H9 (cell line): ENCODE results near the gene SMARCC1. TPM values are rescaled to one million over a fixed set of nuclear protein-coding genes. Genes with fewer than 3 reads are reported as not detected.

ENCODE experiments used
- DNase-seq: peaks from one replicate; pipeline ENCODE4 v3.0.0-alpha.2; 2017
- H2AFZ ChIP-seq: one replicate; pipeline ENCODE4 v1.6.1; 2013; ENCODE audit warnings: mild to moderate bottlenecking, low read length, control low read depth, moderate library complexity
- H2AK5ac ChIP-seq: 2 replicates; pipeline ENCODE4 v1.6.1; 2013; ENCODE audit warnings: low read length, control low read depth, mixed read lengths; ENCODE audit not compliant: insufficient read length
- H2BK120ac ChIP-seq: one replicate; pipeline ENCODE4 v1.6.1; 2013; ENCODE audit warnings: low read depth, mild to moderate bottlenecking, low read length, control low read depth, inconsistent platforms; ENCODE audit not compliant: poor library complexity, severe bottlenecking
- H2BK12ac ChIP-seq: 2 replicates; pipeline ENCODE4 v1.6.1; 2013; ENCODE audit warnings: low read length, control low read depth, mixed read lengths, low read depth; ENCODE audit not compliant: insufficient read length
- H2BK15ac ChIP-seq: 2 replicates; pipeline ENCODE4 v1.6.1; 2013; ENCODE audit warnings: low read depth, low read length, control low read depth
- H2BK20ac ChIP-seq: one replicate; pipeline ENCODE4 v1.6.1; 2013; ENCODE audit warnings: low read depth, mild to moderate bottlenecking, low read length, control low read depth, inconsistent platforms; ENCODE audit not compliant: poor library complexity, severe bottlenecking
- H2BK5ac ChIP-seq: 2 replicates; pipeline ENCODE4 v1.6.1; 2013; ENCODE audit warnings: low read length, control low read depth, mixed read lengths; ENCODE audit not compliant: insufficient read length
- H3K14ac ChIP-seq: 2 replicates; pipeline ENCODE4 v1.6.1; 2013; ENCODE audit warnings: low read length, control low read depth; ENCODE audit not compliant: insufficient read depth
- H3K18ac ChIP-seq: 2 replicates; pipeline ENCODE4 v1.6.1; 2013; ENCODE audit warnings: low read depth, mild to moderate bottlenecking, mixed read lengths, low read length, control low read depth; ENCODE audit not compliant: insufficient read length
- H3K23ac ChIP-seq: 2 replicates; pipeline ENCODE4 v1.6.1; 2013; ENCODE audit warnings: low read length, control low read depth, mixed read lengths, low read depth; ENCODE audit not compliant: insufficient read length
- H3K23me2 ChIP-seq: 2 replicates; pipeline ENCODE4 v1.6.1; 2013; ENCODE audit warnings: low read depth, mild to moderate bottlenecking, mixed read lengths, low read length, control low read depth; ENCODE audit not compliant: insufficient read length, poor library complexity, severe bottlenecking
- H3K27ac ChIP-seq: 2 replicates; pipeline ENCODE4 v1.5.1; 2013; ENCODE audit warnings: low read length, control low read depth, mixed read lengths, low read depth; ENCODE audit not compliant: insufficient read length
- H3K27me3 ChIP-seq: 2 replicates; pipeline ENCODE4 v1.6.1; 2013; ENCODE audit warnings: low read length, control low read depth, inconsistent platforms; ENCODE audit not compliant: insufficient read depth
- H3K4ac ChIP-seq: 2 replicates; pipeline ENCODE4 v1.6.1; 2013; ENCODE audit warnings: low read depth, mild to moderate bottlenecking, control low read depth, inconsistent platforms, low read length, moderate library complexity
- H3K4me1 ChIP-seq: 2 replicates; pipeline ENCODE4 v1.6.1; 2013; ENCODE audit warnings: low read length, control low read depth, inconsistent platforms; ENCODE audit not compliant: insufficient read depth
- H3K4me2 ChIP-seq: 2 replicates; pipeline ENCODE4 v1.6.1; 2013; ENCODE audit warnings: low read length, control low read depth, mixed read lengths; ENCODE audit not compliant: insufficient read length, insufficient read depth
- H3K56ac ChIP-seq: 2 replicates; pipeline ENCODE4 v1.6.1; 2013; ENCODE audit warnings: low read depth, mild to moderate bottlenecking, mixed read lengths, low read length, control low read depth; ENCODE audit not compliant: insufficient read length
- H3K79me1 ChIP-seq: 2 replicates; pipeline ENCODE4 v1.6.1; 2013; ENCODE audit warnings: low read depth, mild to moderate bottlenecking, moderate library complexity, low read length, control low read depth, inconsistent platforms; ENCODE audit not compliant: insufficient read depth, poor library complexity, severe bottlenecking
- H3K79me2 ChIP-seq: 2 replicates; pipeline ENCODE4 v1.6.1; 2013; ENCODE audit warnings: low read length, control low read depth, inconsistent platforms; ENCODE audit not compliant: insufficient read depth
- H3K9ac ChIP-seq: 2 replicates; pipeline ENCODE4 v1.6.1; 2013; ENCODE audit warnings: low read length, control low read depth, mixed read lengths; ENCODE audit not compliant: insufficient read length; ENCODE audit errors: extremely low read depth
- H3K9me3 ChIP-seq: one replicate; pipeline ENCODE4 v1.6.1; 2013; ENCODE audit warnings: low read depth, low read length, inconsistent platforms; ENCODE audit not compliant: control insufficient read depth
- H3T11ph ChIP-seq: one replicate; pipeline ENCODE4 v1.6.1; 2013; ENCODE audit warnings: mild to moderate bottlenecking, low read length, control low read depth, inconsistent platforms
- H4K20me1 ChIP-seq: one replicate; pipeline ENCODE4 v1.6.1; 2013; ENCODE audit not compliant: control insufficient read depth, insufficient read length, insufficient read depth
- H4K5ac ChIP-seq: 2 replicates; pipeline ENCODE4 v1.6.1; 2013; ENCODE audit warnings: low read depth, mild to moderate bottlenecking, mixed read lengths, low read length, control low read depth; ENCODE audit not compliant: insufficient read length
- H4K8ac ChIP-seq: replicated peaks from 2 replicates; pipeline ENCODE4 v1.6.1; 2013; ENCODE audit warnings: low read length, control low read depth, mixed read lengths, low read depth; ENCODE audit not compliant: insufficient read length
- H4K91ac ChIP-seq: 2 replicates; pipeline ENCODE4 v1.6.1; 2013; ENCODE audit warnings: low read depth, mild to moderate bottlenecking, moderate library complexity, mixed read lengths, low read length, control low read depth; ENCODE audit not compliant: insufficient read length
- H3K27ac Mint-ChIP-seq, 3 experiments: 2 replicates in 2 of 3; 3 replicates in 1 of 3; pipeline ENCODE4 v1.8.0; 2020 to 2021; ENCODE audit warnings: mixed read lengths in 3 of 3, mild to moderate bottlenecking in 1 of 3, moderate library complexity in 1 of 3
- H3K27me3 Mint-ChIP-seq: 2 replicates; pipeline ENCODE4 v1.8.0; 2021; ENCODE audit warnings: low read depth, mild to moderate bottlenecking, moderate library complexity, mixed read lengths
- H3K36me3 Mint-ChIP-seq, 3 experiments: 2 replicates in 2 of 3; 3 replicates in 1 of 3; pipeline ENCODE4 v1.8.0; 2020 to 2021; ENCODE audit warnings: low read depth in 3 of 3, mixed read lengths in 3 of 3; ENCODE audit not compliant: insufficient read depth in 1 of 3
- H3K4me1 Mint-ChIP-seq, 2 experiments: 2 replicates each; pipeline ENCODE4 v1.8.0; 2020; ENCODE audit warnings: mixed read lengths in 2 of 2
- H3K4me3 Mint-ChIP-seq, 2 experiments: 2 replicates in 1 of 2; 3 replicates in 1 of 2; pipeline ENCODE4 v1.8.0; 2020 to 2021; ENCODE audit warnings: mild to moderate bottlenecking in 2 of 2, mixed read lengths in 2 of 2, moderate library complexity in 1 of 2
- H3K9me3 Mint-ChIP-seq, 2 experiments: 2 replicates in 1 of 2; 3 replicates in 1 of 2; pipeline ENCODE4 v1.8.0; 2020; ENCODE audit warnings: mild to moderate bottlenecking in 2 of 2, mixed read lengths in 2 of 2, moderate library complexity in 1 of 2
- CTCF ChIP-seq: fragments of 200-600 bp; sonication (generic); conservative IDR thresholded peaks from 3 replicates; pipeline ENCODE4 v1.8.0; 2021; ENCODE audit warnings: antibody characterized with exemption, mild to moderate bottlenecking
- WGBS: extraction: QIAGEN DNeasy Blood & Tissue Kit; methylation state at CpG from one replicate; pipeline ENCODE4 v1.1.7; 2013; ENCODE audit warnings: missing lambda C conversion rate, low lambda C conversion rate, mixed read lengths; ENCODE audit not compliant: insufficient read length; ENCODE audit errors: extremely low coverage; 5-methylcytosine and 5-hydroxymethylcytosine counted together
- total RNA-seq: library from RNA; stranded (reverse); gene quantifications from 2 replicates; pipeline ENCODE4 v1.2.1, GENCODE V29; 2021

SMARCC1 gene
- total RNA-seq, 1 experiment from 2014 or later = 274 TPM

GRCh38 chr3:47604145-47604544, 177.5 kb downstream of the SMARCC1 start:
- Histone ChIP-seq H3K4me2 (no peak overlapping the region), H3K4me1 (no peaks in the 10 kb centered on the region), H3K9ac (no peak overlapping the region), H3K27ac (no peak overlapping the region), H4K8ac (no peak overlapping the region), H2BK20ac (no peak overlapping the region), H2BK5ac (no peak overlapping the region), H4K20me1 (no peaks in the 10 kb centered on the region), H4K91ac (no peak overlapping the region), H3K4ac (no peak overlapping the region), H3K14ac (no peak overlapping the region), H3T11ph (no peak overlapping the region), H3K23me2 (no peaks in the 10 kb centered on the region), H2BK120ac (no peak overlapping the region), H3K79me2 (0 out of 2 replicates have a peak, but pooled peaks cover 2% of the 10 kb centered on the region), H3K9me3 (no peaks in the 10 kb centered on the region), H3K23ac (no peak overlapping the region), H3K79me1 (no peaks in the 10 kb centered on the region), H2AFZ (no peak overlapping the region), H2BK12ac (no peak overlapping the region), H3K18ac (no peak overlapping the region), H4K5ac (no peak overlapping the region), H2BK15ac (no peak overlapping the region), H2AK5ac (no peak overlapping the region), H3K56ac (no peak overlapping the region), H3K27me3 (no peaks in the 10 kb centered on the region)
- no peak for TF ChIP-seq CTCF
- WGBS = no CpG with 5 or more reads among the region's 2 CpGs
- Mint-ChIP-seq H3K36me3 (peaks cover 39 to 80% (median 52%) of the 10 kb centered on the region in 3 experiments; a peak in 6 of 7 replicates), H3K4me3 (no peak overlapping the region), H3K27me3 (no peaks in the 10 kb centered on the region), H3K9me3 (no peaks in the 10 kb centered on the region), H3K4me1 (0 out of 4 replicates have a peak, but pooled peaks cover 0 to 3% of the 10 kb centered on the region in 2 experiments), H3K27ac (no peak overlapping the region)
- no peak for DNase-seq
